BLaER1 (cell line): ENCODE measurements around the gene SLFN12.
"Not testable (repeated sequence)": the region's sequence is repeated elsewhere in the genome, so short reads cannot be mapped to it uniquely, and the experiment has no call there.

Source experiments
- H3K27ac ChIP-seq: shearing (Covaris generic); formaldehyde crosslinking; 2 replicates; pipeline ENCODE4 v1.8.1; 2022
- H3K27me3 ChIP-seq: shearing (Covaris generic); formaldehyde crosslinking; 2 replicates; pipeline ENCODE4 v1.8.1; 2022
- H3K36me3 ChIP-seq: shearing (Covaris generic); formaldehyde crosslinking; 2 replicates; pipeline ENCODE4 v1.8.1; 2022
- H3K4me1 ChIP-seq: shearing (Covaris generic); formaldehyde crosslinking; 2 replicates; pipeline ENCODE4 v1.8.1; 2022
- H3K4me2 ChIP-seq: shearing (Covaris generic); formaldehyde crosslinking; 2 replicates; pipeline ENCODE4 v1.8.1; 2022
- H3K4me3 ChIP-seq: shearing (Covaris generic); formaldehyde crosslinking; 2 replicates; pipeline ENCODE4 v1.8.1; 2022
- H3K9ac ChIP-seq: shearing (Covaris generic); formaldehyde crosslinking; 2 replicates; pipeline ENCODE4 v1.8.1; 2022
- H3K9me3 ChIP-seq: shearing (Covaris generic); formaldehyde crosslinking; 2 replicates; pipeline ENCODE4 v1.8.1; 2022
- H4K20me1 ChIP-seq: shearing (Covaris generic); formaldehyde crosslinking; 2 replicates; pipeline ENCODE4 v1.8.1; 2022
- Cebpa-rat ChIP-seq: shearing (Covaris generic); IDR thresholded peaks from 2 replicates; pipeline ENCODE4 v1.8.1; 2022

SLFN12 gene

DNA sequence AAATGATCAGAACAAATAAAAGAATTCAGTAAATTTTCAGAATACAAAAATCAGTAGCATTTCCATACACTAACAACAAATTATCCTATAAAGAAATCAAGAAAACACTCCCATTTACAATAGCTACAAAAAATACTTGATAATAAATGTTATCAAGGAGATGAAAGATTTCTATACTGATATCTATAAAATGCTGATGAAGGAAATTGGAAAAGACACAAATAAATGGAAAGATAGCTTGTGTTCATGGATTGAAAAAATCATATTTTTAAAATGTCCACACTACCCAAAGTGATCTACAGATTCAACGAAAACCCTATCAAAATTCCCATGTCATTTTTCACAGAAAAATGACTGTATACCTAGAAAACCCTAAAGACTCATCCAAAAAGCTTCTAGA lies 18.1 kb downstream of the SLFN12 start:
- Histone ChIP-seq H4K20me1 (no peaks in the 10 kb centered on the region), H3K4me3 (no peak overlapping the region), H3K27me3 (no peaks in the 10 kb centered on the region), H3K36me3 (no peaks in the 10 kb centered on the region), H3K4me1 (no peaks in the 10 kb centered on the region), H3K4me2 (no peak overlapping the region), H3K9ac (no peak overlapping the region), H3K9me3 (peaks cover 7% of the 10 kb centered on the region), H3K27ac (no peak overlapping the region)
- no peak for TF ChIP-seq Cebpa-rat

DNA sequence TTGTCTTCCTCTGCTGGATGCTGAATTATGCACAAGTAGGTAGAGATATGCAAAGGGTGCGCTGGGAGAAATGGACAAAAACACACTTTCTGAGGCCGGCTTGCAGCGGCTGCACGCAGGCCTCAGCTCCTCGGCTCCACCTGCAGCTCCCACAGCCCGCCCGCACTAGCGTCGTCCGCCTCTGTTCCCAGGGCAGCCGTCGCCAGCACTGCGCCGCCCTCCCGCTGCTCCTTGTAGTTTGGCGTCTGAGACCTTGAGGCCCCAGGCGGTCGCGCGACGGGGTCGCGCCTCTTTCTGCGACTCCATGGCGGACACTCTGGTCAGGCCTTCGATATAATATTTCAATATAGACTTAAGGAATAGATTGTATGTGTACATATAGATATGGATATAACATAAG lies 24.8 kb downstream of the SLFN12 start:
- Histone ChIP-seq H3K4me3 (no peak overlapping the region), H3K27me3 (no peaks in the 10 kb centered on the region), H3K4me2 (no peak overlapping the region), H3K9ac (no peak overlapping the region), H3K4me1 (no peaks in the 10 kb centered on the region), H4K20me1 (no peaks in the 10 kb centered on the region), H3K9me3 (no peaks in the 10 kb centered on the region; the same call in 1 of the 2 replicates), H3K36me3 (no peaks in the 10 kb centered on the region), H3K27ac (no peak overlapping the region)
- no peak for TF ChIP-seq Cebpa-rat

DNA sequence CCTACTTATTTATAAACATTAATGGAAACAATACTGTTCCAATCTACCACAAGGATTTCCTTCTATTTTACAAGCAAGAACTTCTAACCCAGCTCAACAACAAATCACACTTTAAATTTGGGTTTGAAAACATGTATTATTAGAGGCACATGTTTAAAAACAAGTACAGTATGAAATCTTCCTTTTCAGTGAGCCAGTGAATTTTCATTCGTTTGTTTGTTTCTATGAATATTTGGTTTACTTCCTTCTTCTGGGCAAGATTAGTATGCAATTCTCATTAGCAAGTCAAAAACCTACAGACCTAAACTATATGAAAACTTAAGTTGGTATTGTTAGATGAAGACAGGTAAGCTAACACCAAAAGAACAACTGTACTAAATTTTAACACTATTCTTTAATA lies 25.7 kb downstream of the SLFN12 start:
- Histone ChIP-seq H4K20me1 (no peaks in the 10 kb centered on the region), H3K27ac (no peak overlapping the region), H3K36me3 (no peaks in the 10 kb centered on the region), H3K4me3 (no peak overlapping the region), H3K9me3 (no peaks in the 10 kb centered on the region; the same call in 1 of the 2 replicates), H3K9ac (no peak overlapping the region), H3K27me3 (no peaks in the 10 kb centered on the region), H3K4me1 (no peaks in the 10 kb centered on the region), H3K4me2 (no peak overlapping the region)
- TF ChIP-seq Cebpa-rat: no peak

DNA sequence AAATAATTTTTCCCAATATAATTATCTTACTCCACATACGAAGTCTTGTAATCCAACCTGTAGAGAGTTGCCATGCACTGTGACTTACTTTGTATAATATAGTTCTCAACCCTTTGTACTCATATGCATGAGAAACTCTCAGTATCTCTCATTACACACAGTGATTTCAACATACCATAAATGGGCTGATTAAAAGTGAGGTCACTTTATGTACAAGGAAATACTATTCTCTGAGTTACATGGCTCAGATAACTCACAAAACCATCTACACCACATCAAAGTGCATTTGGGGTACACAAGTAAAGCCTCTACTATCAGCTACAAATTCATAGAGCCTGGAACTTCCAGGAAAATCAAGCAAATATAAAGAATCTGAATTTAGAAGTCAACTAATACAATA lies 27.9 kb downstream of the SLFN12 start:
- H3K4me1 ChIP-seq: no peaks in the 10 kb centered on the region
- no peaks in the 10 kb centered on the region for H3K27me3 ChIP-seq
- H3K36me3 ChIP-seq: no peaks in the 10 kb centered on the region
- H3K4me2 ChIP-seq: no peak overlapping the region
- no peak overlapping the region for H3K9ac ChIP-seq
- no peaks in the 10 kb centered on the region for H4K20me1 ChIP-seq
- TF ChIP-seq Cebpa-rat: no peak
- peaks cover 3% of the 10 kb centered on the region for H3K9me3 ChIP-seq
- H3K4me3 ChIP-seq: no peak overlapping the region
- H3K27ac ChIP-seq: no peak overlapping the region

DNA sequence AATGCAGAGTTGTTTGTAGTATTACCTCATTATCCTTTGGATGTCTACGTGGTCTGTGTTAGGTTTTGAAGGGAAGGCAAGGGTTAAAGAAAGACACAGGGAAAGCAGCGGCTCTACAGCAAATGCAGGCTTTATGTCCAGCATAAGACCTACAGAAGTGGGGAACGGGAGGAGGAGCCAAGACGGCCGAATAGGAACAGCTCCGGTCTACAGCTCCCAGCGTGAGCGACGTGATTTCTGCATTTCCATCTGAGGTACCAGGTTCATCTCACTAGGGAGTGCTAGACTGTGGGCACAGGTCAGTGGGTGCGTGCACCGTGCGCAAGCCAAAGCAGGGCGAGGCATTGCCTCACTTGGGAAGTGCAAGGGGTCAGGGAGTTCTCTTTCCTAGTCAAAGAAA lies 38.5 kb downstream of the SLFN12 start:
- H3K36me3 ChIP-seq, H3K4me1 ChIP-seq, H3K27ac ChIP-seq, H3K9ac ChIP-seq, H3K4me3 ChIP-seq, H3K4me2 ChIP-seq, H4K20me1 ChIP-seq, H3K27me3 ChIP-seq, H3K9me3 ChIP-seq: not testable (repeated sequence)

DNA sequence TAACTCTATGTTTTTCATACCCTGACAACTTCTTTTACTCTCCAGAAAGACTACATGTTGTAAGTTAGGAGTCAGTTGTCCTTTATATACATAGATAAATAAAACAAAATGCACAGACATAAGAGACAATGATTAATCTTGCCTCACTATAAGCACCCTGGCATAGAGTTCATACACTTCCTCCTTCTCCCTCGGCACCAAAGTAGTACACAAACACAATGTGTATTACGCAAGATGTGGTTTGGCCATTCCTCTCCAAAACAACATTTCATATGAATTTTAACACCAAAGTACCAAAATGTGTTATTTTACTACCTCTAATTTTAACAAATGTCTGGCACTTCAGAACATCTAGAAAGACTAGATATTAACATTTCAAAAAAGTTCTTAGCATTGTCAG lies 41.6 kb downstream of the SLFN12 start:
- Histone ChIP-seq H3K4me1 (no peaks in the 10 kb centered on the region), H3K4me2 (no peak overlapping the region), H3K4me3 (no peak overlapping the region), H3K9me3 (no peaks in the 10 kb centered on the region), H3K36me3 (no peaks in the 10 kb centered on the region), H3K27me3 (no peaks in the 10 kb centered on the region), H4K20me1 (no peaks in the 10 kb centered on the region), H3K9ac (no peak overlapping the region), H3K27ac (no peak overlapping the region)
- TF ChIP-seq Cebpa-rat: peak; percentile 45; the same call in 1 of the 2 replicates

DNA sequence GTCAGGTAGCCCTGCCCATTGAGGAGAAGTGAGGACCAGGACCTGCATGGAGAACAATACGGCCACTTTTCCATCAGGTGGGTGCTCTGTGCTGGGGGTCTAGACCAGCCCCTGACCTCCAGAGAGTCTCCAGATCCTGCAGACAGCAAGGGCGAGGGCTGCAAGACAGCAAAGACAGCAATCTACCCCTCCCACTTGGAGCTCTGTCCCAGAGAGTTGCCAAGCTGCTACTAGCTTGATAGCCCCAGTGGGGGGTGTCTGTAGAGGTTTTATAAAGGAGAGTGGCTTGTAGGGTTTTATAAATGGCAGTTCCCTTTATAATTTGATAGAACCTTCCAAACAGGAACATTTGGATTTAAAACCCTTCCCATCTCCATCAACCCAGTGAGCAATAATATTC lies 42.1 kb downstream of the SLFN12 start:
- Histone ChIP-seq H3K27me3 (no peaks in the 10 kb centered on the region), H3K4me3 (no peak overlapping the region), H3K4me2 (no peak overlapping the region), H3K27ac (no peak overlapping the region), H3K9me3 (no peaks in the 10 kb centered on the region), H3K36me3 (no peaks in the 10 kb centered on the region), H3K4me1 (no peaks in the 10 kb centered on the region), H3K9ac (no peak overlapping the region), H4K20me1 (no peaks in the 10 kb centered on the region)
- no peak for TF ChIP-seq Cebpa-rat

DNA sequence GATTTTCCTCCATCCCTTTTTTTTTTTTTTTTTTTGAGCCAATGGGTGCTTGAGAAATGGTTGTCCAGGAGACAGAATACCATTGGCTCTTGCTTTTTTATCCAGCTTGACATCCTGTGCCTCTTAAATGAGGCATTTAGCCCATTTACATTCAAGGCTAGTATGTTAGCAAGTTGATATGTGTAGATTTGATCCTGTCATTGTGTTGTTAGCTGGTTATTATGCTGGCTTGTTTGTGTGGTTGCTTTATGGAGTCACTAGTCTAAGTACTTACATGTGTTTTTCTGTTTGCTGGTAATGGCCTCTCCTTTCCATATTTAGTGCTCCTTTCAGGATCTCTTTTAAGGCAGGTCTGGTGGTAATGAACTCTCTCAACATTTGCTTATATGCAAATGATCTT lies 44.8 kb downstream of the SLFN12 start:
- Histone ChIP-seq H3K36me3 (no peaks in the 10 kb centered on the region), H3K4me3 (no peak overlapping the region), H3K4me2 (no peak overlapping the region), H4K20me1 (no peaks in the 10 kb centered on the region), H3K9ac (no peak overlapping the region), H3K9me3 (peaks cover 17% of the 10 kb centered on the region), H3K4me1 (no peaks in the 10 kb centered on the region), H3K27ac (no peak overlapping the region), H3K27me3 (no peaks in the 10 kb centered on the region)
- no peak for TF ChIP-seq Cebpa-rat

DNA sequence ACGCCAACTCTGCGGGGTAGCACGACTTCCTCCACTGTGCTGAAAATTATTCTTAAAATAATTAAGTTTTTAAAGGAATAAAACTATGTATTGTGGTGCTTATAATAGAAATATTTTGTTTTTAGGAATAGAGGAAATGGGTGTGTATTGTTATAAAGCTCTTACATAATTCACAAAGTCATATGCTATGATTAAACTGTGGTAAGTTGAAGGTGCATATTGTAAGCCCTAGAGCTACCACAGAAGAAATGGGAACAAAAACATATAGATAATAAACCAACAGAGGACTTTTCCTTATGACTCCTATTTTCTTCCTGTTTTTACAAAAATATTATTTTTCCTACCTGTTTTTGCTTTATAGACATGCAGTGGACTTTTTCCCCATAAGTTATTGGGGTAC lies 54.6 kb downstream of the SLFN12 start:
- no peak overlapping the region for H3K4me3 ChIP-seq
- H3K4me1 ChIP-seq: peaks cover 17% of the 10 kb centered on the region
- no peaks in the 10 kb centered on the region for H3K36me3 ChIP-seq
- no peak overlapping the region for H3K4me2 ChIP-seq
- H3K9me3 ChIP-seq: peaks cover 18% of the 10 kb centered on the region
- TF ChIP-seq Cebpa-rat: no peak
- no peak overlapping the region for H3K27ac ChIP-seq
- no peak overlapping the region for H3K9ac ChIP-seq
- H4K20me1 ChIP-seq: no peaks in the 10 kb centered on the region
- no peaks in the 10 kb centered on the region for H3K27me3 ChIP-seq

DNA sequence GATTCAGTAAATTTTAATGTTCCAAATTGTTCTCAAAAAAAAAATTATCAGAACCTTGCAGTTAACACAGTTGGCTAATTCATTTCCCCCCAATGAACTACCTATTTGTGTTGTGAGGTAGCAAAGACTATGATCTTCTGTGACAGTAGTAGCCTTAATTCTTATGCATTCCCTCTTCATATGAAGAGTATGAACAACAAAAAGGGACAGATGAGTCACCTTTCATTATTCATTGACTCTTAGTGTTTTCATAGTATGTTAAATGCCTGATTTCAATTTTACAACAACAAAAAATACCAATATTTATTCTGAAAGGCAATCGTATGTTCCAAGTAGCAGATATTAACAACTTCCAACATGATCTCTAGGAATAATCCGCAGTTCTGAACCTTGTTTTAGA lies 55.2 kb downstream of the SLFN12 start:
- Histone ChIP-seq H3K27me3 (no peaks in the 10 kb centered on the region), H3K4me2 (no peak overlapping the region), H3K27ac (no peak overlapping the region), H3K4me1 (peaks cover 18% of the 10 kb centered on the region), H3K36me3 (no peaks in the 10 kb centered on the region), H3K9ac (no peak overlapping the region), H3K4me3 (no peak overlapping the region), H3K9me3 (peaks cover 13% of the 10 kb centered on the region), H4K20me1 (no peaks in the 10 kb centered on the region)
- no peak for TF ChIP-seq Cebpa-rat

DNA sequence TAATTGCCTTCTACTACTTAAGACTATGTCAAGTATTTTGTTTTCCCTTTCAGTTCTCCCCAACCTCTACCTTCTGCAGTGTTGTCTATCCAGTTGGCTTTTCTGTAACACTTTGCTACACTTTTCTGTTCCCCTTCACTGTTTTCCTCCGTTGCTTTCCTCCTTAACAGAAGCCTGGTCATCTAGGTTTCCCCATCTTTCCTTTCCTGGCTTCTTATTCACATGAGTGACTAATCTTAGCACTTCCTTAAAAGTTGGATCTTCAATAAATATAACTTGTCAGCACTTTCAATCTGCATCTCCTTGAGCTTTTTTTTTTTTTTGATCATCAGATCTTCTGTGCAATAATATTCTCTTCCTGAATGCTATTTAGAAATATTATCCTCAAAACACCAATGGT lies 56.1 kb downstream of the SLFN12 start:
- Histone ChIP-seq H3K36me3 (no peaks in the 10 kb centered on the region), H3K4me3 (no peak overlapping the region), H3K4me2 (peak overlapping the region; percentile 44), H3K4me1 (peaks cover 27% of the 10 kb centered on the region), H3K9ac (no peak overlapping the region), H3K27ac (0 out of 2 replicates have a peak overlapping the region, but pooled peaks have one; percentile 28), H3K9me3 (peaks cover 13% of the 10 kb centered on the region), H4K20me1 (no peaks in the 10 kb centered on the region), H3K27me3 (no peaks in the 10 kb centered on the region)
- TF ChIP-seq Cebpa-rat: no peak
